ENCODE measurements around the gene JARID2. TPM values are rescaled to one million over a fixed set of nuclear protein-coding genes. Genes with fewer than 3 reads are reported as not detected.

JARID2 gene
- total and polyA plus RNA-seq, 9 of the 15 experiments (the other 6 are each of a cell fraction or from before 2014, with no cell fraction given): 5.0 to 29.0 (median 15.6) TPM

DNA sequence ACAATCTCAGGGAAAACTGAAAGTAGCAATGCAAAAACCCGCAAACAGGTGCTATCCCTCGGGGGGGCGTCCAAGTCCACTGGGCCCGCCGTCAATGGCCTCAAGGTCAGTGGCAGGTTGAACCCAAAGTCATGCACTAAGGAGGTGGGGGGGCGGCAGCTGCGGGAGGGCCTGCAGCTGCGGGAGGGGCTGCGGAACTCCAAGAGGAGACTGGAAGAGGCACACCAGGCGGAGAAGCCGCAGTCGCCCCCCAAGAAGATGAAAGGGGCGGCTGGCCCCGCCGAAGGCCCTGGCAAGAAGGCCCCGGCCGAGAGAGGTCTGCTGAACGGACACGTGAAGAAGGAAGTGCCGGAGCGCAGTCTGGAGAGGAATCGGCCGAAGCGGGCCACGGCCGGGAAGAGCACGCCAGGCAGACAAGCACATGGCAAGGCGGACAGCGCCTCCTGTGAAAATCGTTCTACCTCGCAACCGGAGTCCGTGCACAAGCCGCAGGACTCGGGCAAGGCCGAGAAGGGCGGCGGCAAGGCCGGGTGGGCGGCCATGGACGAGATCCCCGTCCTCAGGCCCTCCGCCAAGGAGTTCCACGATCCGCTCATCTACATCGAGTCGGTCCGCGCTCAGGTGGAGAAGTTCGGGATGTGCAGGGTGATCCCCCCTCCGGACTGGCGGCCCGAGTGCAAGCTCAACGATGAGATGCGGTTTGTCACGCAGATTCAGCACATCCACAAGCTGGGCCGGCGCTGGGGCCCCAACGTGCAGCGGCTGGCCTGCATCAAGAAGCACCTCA lies 250.7 kb downstream of the JARID2 start:
- intact Hi-C loops (cut with micrococcal nuclease): no loop called here
- Histone ChIP-seq H3K9me3 (replicated peaks; ENCODE audit: control insufficient read depth, insufficient read depth, low read depth, low read length) (no peaks in the 10 kb centered on the region), H3K36me3 (ENCODE audit: control insufficient read depth, insufficient read depth, low read length) (peaks cover 67% of the 10 kb centered on the region), H4K20me1 (replicated peaks; ENCODE audit: control insufficient read depth, insufficient read depth, low read length) (peaks cover under 1% of the 10 kb centered on the region; the same call in 1 of the 2 replicates), H3K4me1 (replicated peaks in 1 of 2; ENCODE audit: control insufficient read depth in 2 of 2, insufficient read depth in 2 of 2, low read length in 2 of 2) (peaks cover 0 to 8% of the 10 kb centered on the region in 2 experiments; a peak in 3 of 5 replicates), H3K4me2 (ENCODE audit: insufficient read depth, low read length) (no peak overlapping the region), H3K4me3 (no peak overlapping the region), H2AFZ (ENCODE audit: low read depth, low read length) (no peak overlapping the region), H3K79me2 (ENCODE audit: control insufficient read depth, insufficient read depth, low read length) (0 out of 3 replicates have a peak, but pooled peaks cover 3% of the 10 kb centered on the region), H3K27ac (ENCODE audit: extremely low read depth, low read depth, low read length) (no peak overlapping the region), H3K9me1 (ENCODE audit: control insufficient read depth, insufficient read depth, low read length) (no peaks in the 10 kb centered on the region), H3K9ac (ENCODE audit: insufficient read depth in 1 of 2, low read depth in 2 of 2, low read length in 2 of 2) (no peak overlapping the region), H3K27me3 (ENCODE audit: control insufficient read depth in 2 of 2, insufficient read depth in 2 of 2, low read length in 2 of 2) (no peaks in the 10 kb centered on the region)
- TF ChIP-seq, protein P1, sequence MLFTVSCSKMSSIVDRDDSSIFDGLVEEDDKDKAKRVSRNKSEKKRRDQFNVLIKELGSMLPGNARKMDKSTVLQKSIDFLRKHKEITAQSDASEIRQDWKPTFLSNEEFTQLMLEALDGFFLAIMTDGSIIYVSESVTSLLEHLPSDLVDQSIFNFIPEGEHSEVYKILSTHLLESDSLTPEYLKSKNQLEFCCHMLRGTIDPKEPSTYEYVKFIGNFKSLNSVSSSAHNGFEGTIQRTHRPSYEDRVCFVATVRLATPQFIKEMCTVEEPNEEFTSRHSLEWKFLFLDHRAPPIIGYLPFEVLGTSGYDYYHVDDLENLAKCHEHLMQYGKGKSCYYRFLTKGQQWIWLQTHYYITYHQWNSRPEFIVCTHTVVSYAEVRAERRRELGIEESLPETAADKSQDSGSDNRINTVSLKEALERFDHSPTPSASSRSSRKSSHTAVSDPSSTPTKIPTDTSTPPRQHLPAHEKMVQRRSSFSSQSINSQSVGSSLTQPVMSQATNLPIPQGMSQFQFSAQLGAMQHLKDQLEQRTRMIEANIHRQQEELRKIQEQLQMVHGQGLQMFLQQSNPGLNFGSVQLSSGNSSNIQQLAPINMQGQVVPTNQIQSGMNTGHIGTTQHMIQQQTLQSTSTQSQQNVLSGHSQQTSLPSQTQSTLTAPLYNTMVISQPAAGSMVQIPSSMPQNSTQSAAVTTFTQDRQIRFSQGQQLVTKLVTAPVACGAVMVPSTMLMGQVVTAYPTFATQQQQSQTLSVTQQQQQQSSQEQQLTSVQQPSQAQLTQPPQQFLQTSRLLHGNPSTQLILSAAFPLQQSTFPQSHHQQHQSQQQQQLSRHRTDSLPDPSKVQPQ (CRISPR knock-in tag; IDR thresholded peaks at IDR 0.05; ENCODE audit: borderline replicate concordance): no peak
- TF ChIP-seq ZNF324 (CRISPR knock-in tag; IDR thresholded peaks at IDR 0.05) (no peak), POLR2G (IDR thresholded peaks at IDR 0.05; ENCODE audit: low read depth, low read length) (0 out of 2 replicates have a peak, but pooled peaks have one; percentile 26)
- TF ChIP-seq, protein P2, sequence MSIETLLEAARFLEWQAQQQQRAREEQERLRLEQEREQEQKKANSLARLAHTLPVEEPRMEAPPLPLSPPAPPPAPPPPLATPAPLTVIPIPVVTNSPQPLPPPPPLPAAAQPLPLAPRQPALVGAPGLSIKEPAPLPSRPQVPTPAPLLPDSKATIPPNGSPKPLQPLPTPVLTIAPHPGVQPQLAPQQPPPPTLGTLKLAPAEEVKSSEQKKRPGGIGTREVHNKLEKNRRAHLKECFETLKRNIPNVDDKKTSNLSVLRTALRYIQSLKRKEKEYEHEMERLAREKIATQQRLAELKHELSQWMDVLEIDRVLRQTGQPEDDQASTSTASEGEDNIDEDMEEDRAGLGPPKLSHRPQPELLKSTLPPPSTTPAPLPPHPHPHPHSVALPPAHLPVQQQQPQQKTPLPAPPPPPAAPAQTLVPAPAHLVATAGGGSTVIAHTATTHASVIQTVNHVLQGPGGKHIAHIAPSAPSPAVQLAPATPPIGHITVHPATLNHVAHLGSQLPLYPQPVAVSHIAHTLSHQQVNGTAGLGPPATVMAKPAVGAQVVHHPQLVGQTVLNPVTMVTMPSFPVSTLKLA (conservative IDR thresholded peaks at IDR 0.05): no peak
- TF ChIP-seq, protein P3, sequence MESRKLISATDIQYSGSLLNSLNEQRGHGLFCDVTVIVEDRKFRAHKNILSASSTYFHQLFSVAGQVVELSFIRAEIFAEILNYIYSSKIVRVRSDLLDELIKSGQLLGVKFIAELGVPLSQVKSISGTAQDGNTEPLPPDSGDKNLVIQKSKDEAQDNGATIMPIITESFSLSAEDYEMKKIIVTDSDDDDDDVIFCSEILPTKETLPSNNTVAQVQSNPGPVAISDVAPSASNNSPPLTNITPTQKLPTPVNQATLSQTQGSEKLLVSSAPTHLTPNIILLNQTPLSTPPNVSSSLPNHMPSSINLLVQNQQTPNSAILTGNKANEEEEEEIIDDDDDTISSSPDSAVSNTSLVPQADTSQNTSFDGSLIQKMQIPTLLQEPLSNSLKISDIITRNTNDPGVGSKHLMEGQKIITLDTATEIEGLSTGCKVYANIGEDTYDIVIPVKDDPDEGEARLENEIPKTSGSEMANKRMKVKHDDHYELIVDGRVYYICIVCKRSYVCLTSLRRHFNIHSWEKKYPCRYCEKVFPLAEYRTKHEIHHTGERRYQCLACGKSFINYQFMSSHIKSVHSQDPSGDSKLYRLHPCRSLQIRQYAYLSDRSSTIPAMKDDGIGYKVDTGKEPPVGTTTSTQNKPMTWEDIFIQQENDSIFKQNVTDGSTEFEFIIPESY (CRISPR knock-in tag; IDR thresholded peaks at IDR 0.05): peak; percentile 81
- TF ChIP-seq, protein P4, sequence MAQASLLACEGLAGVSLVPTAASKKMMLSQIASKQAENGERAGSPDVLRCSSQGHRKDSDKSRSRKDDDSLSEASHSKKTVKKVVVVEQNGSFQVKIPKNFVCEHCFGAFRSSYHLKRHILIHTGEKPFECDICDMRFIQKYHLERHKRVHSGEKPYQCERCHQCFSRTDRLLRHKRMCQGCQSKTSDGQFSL (CRISPR knock-in tag; IDR thresholded peaks at IDR 0.05): no peak
- TF ChIP-seq, protein P4 (tag; IDR thresholded peaks at IDR 0.05): 0 out of 4 replicates have a peak, but pooled peaks of 1 of the 2 experiments have one; percentile 23
- ATAC-seq (no peak), DNase-seq (ENCODE audit: extremely low read depth in 1 of 4, low spot score in 3 of 4) (no peak), FAIRE-seq (no peak)
- ChIA-PET CTCF (ENCODE audit: low intra/inter-chr PET ratio) (no interaction called here), POLR2A (interaction anchor here (0.6 kb wide), 2 partner anchors 874 to 957 kb away, joined by 3 read pairs; no protein-coding TSS in a partner anchor)
- TSS peak; percentile 9 for BruUV-seq (replicated peaks)
- in situ Hi-C loops (cut with MboI): no loop called here
- WGBS (ENCODE audit: insufficient coverage, low coverage, missing lambda C conversion rate): 98% methylated on average over 46 of the region's 60 CpGs

All from K562 (cell line).